ENCODE results near the gene CDADC1.

The CDADC1 gene

GRCh38 chr13:49315036-49315565 is 67.4 kb downstream of the CDADC1 start:
- TF ChIP-seq ESRRG (CRISPR knock-in tag; IDR thresholded peaks at IDR 0.05), result no peak
- TF ChIP-seq ZC3H10 (CRISPR knock-in tag; IDR thresholded peaks at IDR 0.05), result no peak
- no peak for TF ChIP-seq TCF4 (CRISPR knock-in tag; IDR thresholded peaks at IDR 0.05; ENCODE audit: borderline replicate concordance)
- no peak for TF ChIP-seq ZNF8 (CRISPR knock-in tag; IDR thresholded peaks at IDR 0.05)
- TF ChIP-seq BACH2 (CRISPR knock-in tag; IDR thresholded peaks at IDR 0.05; ENCODE audit: borderline replicate concordance), result no peak
- TF ChIP-seq ISL1 (CRISPR knock-in tag; IDR thresholded peaks at IDR 0.05), result no peak
- TF ChIP-seq ZNF70 (CRISPR knock-in tag; IDR thresholded peaks at IDR 0.05), result no peak
- TF ChIP-seq CSRNP3 (CRISPR knock-in tag; IDR thresholded peaks at IDR 0.05), result no peak
- no peak for TF ChIP-seq ZFP30 (CRISPR knock-in tag; IDR thresholded peaks at IDR 0.05)
- no peak for TF ChIP-seq GLIS3 (CRISPR knock-in tag; IDR thresholded peaks at IDR 0.05)
- no peak for ATAC-seq

- no peak for ATAC-seq
- no peak for TF ChIP-seq TCF4 (CRISPR knock-in tag; IDR thresholded peaks at IDR 0.05; ENCODE audit: borderline replicate concordance)
- no peak for TF ChIP-seq ZNF70 (CRISPR knock-in tag; IDR thresholded peaks at IDR 0.05)
- TF ChIP-seq ZNF565 (CRISPR knock-in tag; conservative IDR thresholded peaks at IDR 0.05; ENCODE audit: low read depth), result no peak
- TF ChIP-seq RARB (CRISPR knock-in tag; IDR thresholded peaks at IDR 0.05), result no peak
- no peak for TF ChIP-seq BACH2 (CRISPR knock-in tag; IDR thresholded peaks at IDR 0.05; ENCODE audit: borderline replicate concordance)
- TF ChIP-seq ZNF8 (CRISPR knock-in tag; IDR thresholded peaks at IDR 0.05), result no peak
- TF ChIP-seq GLIS3 (CRISPR knock-in tag; IDR thresholded peaks at IDR 0.05), result no peak
- TF ChIP-seq, protein P1, sequence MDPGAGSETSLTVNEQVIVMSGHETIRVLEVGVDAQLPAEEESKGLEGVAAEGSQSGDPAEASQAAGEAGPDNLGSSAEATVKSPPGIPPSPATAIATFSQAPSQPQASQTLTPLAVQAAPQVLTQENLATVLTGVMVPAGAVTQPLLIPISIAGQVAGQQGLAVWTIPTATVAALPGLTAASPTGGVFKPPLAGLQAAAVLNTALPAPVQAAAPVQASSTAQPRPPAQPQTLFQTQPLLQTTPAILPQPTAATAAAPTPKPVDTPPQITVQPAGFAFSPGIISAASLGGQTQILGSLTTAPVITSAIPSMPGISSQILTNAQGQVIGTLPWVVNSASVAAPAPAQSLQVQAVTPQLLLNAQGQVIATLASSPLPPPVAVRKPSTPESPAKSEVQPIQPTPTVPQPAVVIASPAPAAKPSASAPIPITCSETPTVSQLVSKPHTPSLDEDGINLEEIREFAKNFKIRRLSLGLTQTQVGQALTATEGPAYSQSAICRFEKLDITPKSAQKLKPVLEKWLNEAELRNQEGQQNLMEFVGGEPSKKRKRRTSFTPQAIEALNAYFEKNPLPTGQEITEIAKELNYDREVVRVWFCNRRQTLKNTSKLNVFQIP (CRISPR knock-in tag; IDR thresholded peaks at IDR 0.05; ENCODE audit: borderline replicate concordance, low read depth), result no peak
- no peak for TF ChIP-seq CSRNP3 (CRISPR knock-in tag; IDR thresholded peaks at IDR 0.05)
- no peak for TF ChIP-seq OSR1 (CRISPR knock-in tag; IDR thresholded peaks at IDR 0.05)
- no peak for TF ChIP-seq PPARA (CRISPR knock-in tag; IDR thresholded peaks at IDR 0.05; ENCODE audit: borderline replicate concordance)
- no peak for TF ChIP-seq CSDC2 (CRISPR knock-in tag; IDR thresholded peaks at IDR 0.05)
- TF ChIP-seq SNAI2 (CRISPR knock-in tag; IDR thresholded peaks at IDR 0.05), result no peak
- TF ChIP-seq ESRRG (CRISPR knock-in tag; IDR thresholded peaks at IDR 0.05), result no peak
- no peak for TF ChIP-seq TOX (CRISPR knock-in tag; IDR thresholded peaks at IDR 0.05; ENCODE audit: borderline replicate concordance)
- no peak for TF ChIP-seq TSHZ2 (CRISPR knock-in tag; IDR thresholded peaks at IDR 0.05)
- TF ChIP-seq, protein P2, sequence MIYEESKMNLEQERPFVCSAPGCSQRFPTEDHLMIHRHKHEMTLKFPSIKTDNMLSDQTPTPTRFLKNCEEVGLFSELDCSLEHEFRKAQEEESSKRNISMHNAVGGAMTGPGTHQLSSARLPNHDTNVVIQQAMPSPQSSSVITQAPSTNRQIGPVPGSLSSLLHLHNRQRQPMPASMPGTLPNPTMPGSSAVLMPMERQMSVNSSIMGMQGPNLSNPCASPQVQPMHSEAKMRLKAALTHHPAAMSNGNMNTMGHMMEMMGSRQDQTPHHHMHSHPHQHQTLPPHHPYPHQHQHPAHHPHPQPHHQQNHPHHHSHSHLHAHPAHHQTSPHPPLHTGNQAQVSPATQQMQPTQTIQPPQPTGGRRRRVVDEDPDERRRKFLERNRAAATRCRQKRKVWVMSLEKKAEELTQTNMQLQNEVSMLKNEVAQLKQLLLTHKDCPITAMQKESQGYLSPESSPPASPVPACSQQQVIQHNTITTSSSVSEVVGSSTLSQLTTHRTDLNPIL (CRISPR knock-in tag; IDR thresholded peaks at IDR 0.05; ENCODE audit: low read depth), result no peak
- no peak for TF ChIP-seq ZFP3 (CRISPR knock-in tag; IDR thresholded peaks at IDR 0.05)
These were observed 68.2 kb downstream of the CDADC1 start for GRCh38 chr13:49315756-49316482.

DNA sequence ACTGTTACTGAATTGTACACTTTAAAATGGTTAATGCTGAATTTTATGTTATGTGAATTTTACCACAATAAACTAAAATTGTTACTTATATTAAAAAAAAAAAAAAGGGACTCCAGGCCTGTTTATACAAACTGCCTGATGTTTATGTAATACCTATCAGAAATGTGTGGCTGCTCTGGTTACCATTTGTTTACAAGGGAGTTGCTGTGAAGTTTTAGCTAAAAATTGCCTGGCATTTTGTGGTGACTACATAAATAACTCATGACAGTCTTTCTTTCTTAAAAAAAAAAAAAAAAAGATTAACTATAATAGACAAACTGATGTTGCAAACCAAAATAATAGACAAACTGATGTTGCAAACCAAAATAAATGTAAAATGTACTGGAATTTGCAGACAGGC is 71.8 kb downstream of the CDADC1 start:
- ATAC-seq, result no peak
- TF ChIP-seq ZNF70 (CRISPR knock-in tag; IDR thresholded peaks at IDR 0.05) (no peak), ZC3H10 (CRISPR knock-in tag; IDR thresholded peaks at IDR 0.05) (no peak), BACH2 (CRISPR knock-in tag; IDR thresholded peaks at IDR 0.05; ENCODE audit: borderline replicate concordance) (no peak), RARB (CRISPR knock-in tag; IDR thresholded peaks at IDR 0.05) (no peak), ZNF8 (CRISPR knock-in tag; IDR thresholded peaks at IDR 0.05) (no peak), ISL1 (CRISPR knock-in tag; IDR thresholded peaks at IDR 0.05) (no peak), ESRRG (CRISPR knock-in tag; IDR thresholded peaks at IDR 0.05) (no peak), GLIS3 (CRISPR knock-in tag; IDR thresholded peaks at IDR 0.05) (no peak), TCF4 (CRISPR knock-in tag; IDR thresholded peaks at IDR 0.05; ENCODE audit: borderline replicate concordance) (no peak), ZFP30 (CRISPR knock-in tag; IDR thresholded peaks at IDR 0.05) (no peak), TSHZ2 (CRISPR knock-in tag; IDR thresholded peaks at IDR 0.05) (no peak)
- TF ChIP-seq, protein P3, sequence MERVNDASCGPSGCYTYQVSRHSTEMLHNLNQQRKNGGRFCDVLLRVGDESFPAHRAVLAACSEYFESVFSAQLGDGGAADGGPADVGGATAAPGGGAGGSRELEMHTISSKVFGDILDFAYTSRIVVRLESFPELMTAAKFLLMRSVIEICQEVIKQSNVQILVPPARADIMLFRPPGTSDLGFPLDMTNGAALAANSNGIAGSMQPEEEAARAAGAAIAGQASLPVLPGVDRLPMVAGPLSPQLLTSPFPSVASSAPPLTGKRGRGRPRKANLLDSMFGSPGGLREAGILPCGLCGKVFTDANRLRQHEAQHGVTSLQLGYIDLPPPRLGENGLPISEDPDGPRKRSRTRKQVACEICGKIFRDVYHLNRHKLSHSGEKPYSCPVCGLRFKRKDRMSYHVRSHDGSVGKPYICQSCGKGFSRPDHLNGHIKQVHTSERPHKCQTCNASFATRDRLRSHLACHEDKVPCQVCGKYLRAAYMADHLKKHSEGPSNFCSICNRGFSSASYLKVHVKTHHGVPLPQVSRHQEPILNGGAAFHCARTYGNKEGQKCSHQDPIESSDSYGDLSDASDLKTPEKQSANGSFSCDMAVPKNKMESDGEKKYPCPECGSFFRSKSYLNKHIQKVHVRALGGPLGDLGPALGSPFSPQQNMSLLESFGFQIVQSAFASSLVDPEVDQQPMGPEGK (CRISPR knock-in tag; IDR thresholded peaks at IDR 0.05; ENCODE audit: borderline replicate concordance), result no peak
